ENCODE measurements around the gene AJAP1.

GRCh38 chr1:4700801-4701200 is 46.4 kb downstream of the AJAP1 start:
- TF ChIP-seq CTCF (IDR thresholded peaks at IDR 0.05) = no peak
- no peak for TF ChIP-seq POLR2A (IDR thresholded peaks at IDR 0.05)

Measured in esophagus squamous epithelium (tissue), 4 donors.